MM.1S (cell line): ENCODE measurements around the gene MTHFR.

Experiments used
- DNase-seq: peaks from one replicate; pipeline ENCODE4 v3.0.0-alpha.2; 2015
- H2AFZ ChIP-seq: fragments of 300-600 bp; sonication (generic); 2 replicates; pipeline ENCODE4 v1.6.0; 2016; ENCODE audit warnings: antibody characterized with exemption, low read length
- H3F3A ChIP-seq: fragments of 300-600 bp; sonication (generic); 2 replicates; pipeline ENCODE4 v1.6.1; 2016; ENCODE audit warnings: mild to moderate bottlenecking, antibody characterized with exemption, low read length, moderate library complexity, mixed read lengths; ENCODE audit not compliant: insufficient read depth
- H3K27ac ChIP-seq: fragments of 300-600 bp; sonication (generic); 2 replicates; pipeline ENCODE4 v1.5.1; 2016; ENCODE audit warnings: mild to moderate bottlenecking, low read length
- H3K27me3 ChIP-seq: fragments of 300-600 bp; sonication (generic); replicated peaks from 2 replicates; pipeline ENCODE4 v1.6.0; 2016; ENCODE audit warnings: low read length; ENCODE audit not compliant: insufficient read depth
- H3K36me3 ChIP-seq: fragments of 300-600 bp; sonication (generic); replicated peaks from 2 replicates; pipeline ENCODE4 v1.6.1; 2016; ENCODE audit warnings: mild to moderate bottlenecking, low read length, mixed read lengths; ENCODE audit not compliant: insufficient read depth
- H3K4me1 ChIP-seq: fragments of 300-600 bp; sonication (generic); 2 replicates; pipeline ENCODE4 v1.6.1; 2016; ENCODE audit warnings: low read length, mixed read lengths
- H3K4me2 ChIP-seq: fragments of 300-600 bp; sonication (generic); 2 replicates; pipeline ENCODE4 v1.6.0; 2016; ENCODE audit warnings: low read depth, low read length
- H3K4me3 ChIP-seq: fragments of 300-600 bp; sonication (generic); 2 replicates; pipeline ENCODE4 v1.5.1; 2016; ENCODE audit warnings: low read length, mixed read lengths
- H3K79me2 ChIP-seq: fragments of 300-600 bp; sonication (generic); 2 replicates; pipeline ENCODE4 v1.6.1; 2016; ENCODE audit warnings: mixed run types, low read length, mixed read lengths
- H3K9ac ChIP-seq: fragments of 300-600 bp; sonication (generic); 2 replicates; pipeline ENCODE4 v1.6.1; 2016; ENCODE audit warnings: low read length, mixed read lengths
- H3K9me2 ChIP-seq: fragments of 300-600 bp; sonication (generic); replicated peaks from 2 replicates; pipeline ENCODE4 v1.6.1; 2016; ENCODE audit warnings: mild to moderate bottlenecking, low read length, mixed read lengths; ENCODE audit not compliant: insufficient read depth
- H3K9me3 ChIP-seq: fragments of 300-600 bp; sonication (generic); replicated peaks from 2 replicates; pipeline ENCODE4 v1.6.1; 2016; ENCODE audit warnings: mild to moderate bottlenecking, low read length, mixed read lengths; ENCODE audit not compliant: insufficient read depth
- H4K20me1 ChIP-seq: fragments of 300-600 bp; sonication (generic); 2 replicates; pipeline ENCODE4 v1.6.1; 2016; ENCODE audit warnings: mild to moderate bottlenecking, low read length, moderate library complexity, mixed read lengths; ENCODE audit not compliant: insufficient read depth
- CTCF ChIP-seq: fragments of 300-600 bp; sonication (generic); IDR thresholded peaks from 2 replicates; pipeline ENCODE4 v1.5.1; 2016; ENCODE audit warnings: antibody characterized with exemption, low read length, mixed read lengths
- EZH2 ChIP-seq: fragments of 300-600 bp; sonication (generic); optimal IDR thresholded peaks from 2 replicates; pipeline ENCODE3; 2017; ENCODE audit warnings: low read depth, mild to moderate bottlenecking, antibody characterized with exemption, low read length, mixed read lengths
- EZH2phosphoT487 ChIP-seq: fragments of 300-600 bp; sonication (generic); IDR thresholded peaks from 2 replicates; pipeline ENCODE4 v1.6.1; 2018; ENCODE audit warnings: antibody characterized with exemption, low read length

MTHFR gene

DNA sequence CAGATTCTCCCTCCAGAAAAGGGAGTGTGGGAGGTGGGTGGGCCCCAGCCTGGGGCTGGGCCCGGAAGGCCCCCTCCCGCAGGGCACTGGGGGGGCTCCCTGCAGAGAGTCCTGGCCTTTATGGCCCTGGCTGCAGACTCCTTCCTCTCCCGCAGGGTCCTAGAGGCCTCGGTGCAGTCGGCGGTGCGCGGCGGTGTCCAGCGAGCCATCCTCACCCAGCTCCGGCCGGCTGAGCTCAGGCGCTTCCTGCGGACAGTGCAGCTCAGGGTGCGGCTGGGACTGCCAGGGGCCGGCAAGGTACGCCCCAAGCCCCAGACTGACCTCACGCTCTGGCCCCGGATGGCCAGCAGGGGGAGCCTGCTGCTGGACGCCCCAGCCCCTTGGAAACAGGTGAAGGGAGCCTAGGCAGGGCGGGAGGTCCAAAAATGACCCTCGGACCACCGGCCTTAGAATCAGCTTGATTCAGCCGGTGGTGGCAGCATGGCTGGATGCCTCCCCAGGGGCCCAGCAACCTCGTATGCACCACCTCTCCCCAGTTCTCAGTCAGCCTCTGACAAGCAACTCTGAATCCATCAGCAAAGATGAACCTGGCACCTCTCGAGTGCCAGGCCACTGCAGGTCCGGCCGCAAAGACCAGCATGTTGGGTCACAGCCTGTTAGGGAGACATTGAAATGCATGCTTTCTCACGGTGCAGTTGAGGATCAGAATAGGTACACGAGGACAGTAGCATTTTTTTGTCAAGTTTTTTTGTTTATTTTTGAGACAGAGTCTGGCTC, 20.6 kb downstream of the MTHFR start:
- H3K79me2 ChIP-seq, result no peaks in the 10 kb centered on the region
- H3K4me3 ChIP-seq, result peak overlapping the region; percentile 47
- H3K9ac ChIP-seq, result peak overlapping the region; percentile 57; the same call in 1 of the 2 replicates
- H3K4me2 ChIP-seq, result peak overlapping the region; percentile 81
- H3F3A ChIP-seq, result peaks cover 17% of the 10 kb centered on the region
- no peaks in the 10 kb centered on the region for H3K9me2 ChIP-seq
- H3K27ac ChIP-seq, result peak overlapping the region; percentile 91; the same call in 1 of the 2 replicates
- peak; percentile 84 for TF ChIP-seq CTCF
- no peak for TF ChIP-seq EZH2
- no peaks in the 10 kb centered on the region for H3K27me3 ChIP-seq
- DNase-seq, result peak; percentile 65
- no peaks in the 10 kb centered on the region for H3K9me3 ChIP-seq
- peak overlapping the region; percentile 85; the same call in 1 of the 2 replicates for H2AFZ ChIP-seq
- H3K4me1 ChIP-seq, result peaks cover 15% of the 10 kb centered on the region
- H4K20me1 ChIP-seq, result no peaks in the 10 kb centered on the region
- no peaks in the 10 kb centered on the region for H3K36me3 ChIP-seq

DNA sequence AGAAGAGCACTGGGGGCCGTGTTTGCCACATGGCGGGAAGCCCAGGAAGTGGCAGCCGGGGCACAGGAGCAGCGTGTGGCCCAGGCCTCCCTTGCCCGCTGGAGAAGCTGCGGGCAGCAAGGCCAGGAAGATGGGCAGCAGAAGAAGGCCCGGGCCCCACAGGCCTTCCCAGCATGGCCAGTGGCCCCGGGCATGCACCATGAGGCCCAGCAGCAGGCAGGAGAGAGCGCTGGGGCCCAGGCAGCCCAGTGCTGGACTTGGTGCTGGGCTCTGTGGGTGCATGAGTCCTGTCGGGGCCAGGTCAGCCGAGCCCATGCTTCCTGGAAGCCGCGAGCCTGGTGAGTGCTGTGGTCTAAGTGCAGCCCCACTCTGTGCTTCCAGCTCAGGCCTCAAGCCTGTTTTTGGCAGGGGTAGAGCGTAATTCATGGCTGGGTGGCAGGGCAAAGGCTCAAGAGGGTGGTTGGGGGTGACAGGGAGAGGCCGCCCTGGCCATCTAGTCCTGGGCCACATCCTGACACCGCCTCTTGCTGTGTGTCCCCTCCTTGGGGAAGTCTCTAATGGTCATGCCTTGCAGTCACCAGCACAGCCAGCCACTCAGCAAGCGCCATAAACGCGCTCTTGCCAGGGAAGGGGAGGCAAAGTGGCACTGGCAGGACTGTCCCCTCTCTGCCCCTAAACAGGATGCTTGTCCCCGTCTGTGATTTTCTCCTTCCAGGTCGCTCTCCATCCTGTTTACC, 21.3 kb downstream of the MTHFR start:
- no peaks in the 10 kb centered on the region for H4K20me1 ChIP-seq
- H3K4me3 ChIP-seq, result peak overlapping the region; percentile 47
- DNase-seq, result no peak
- H3K9ac ChIP-seq, result peak overlapping the region; percentile 57
- H3K27me3 ChIP-seq, result 0 out of 2 replicates have a peak, but pooled peaks cover 2% of the 10 kb centered on the region
- H3F3A ChIP-seq, result peaks cover 17% of the 10 kb centered on the region
- no peaks in the 10 kb centered on the region for H3K36me3 ChIP-seq
- no peaks in the 10 kb centered on the region for H3K9me3 ChIP-seq
- H3K27ac ChIP-seq, result peak overlapping the region; percentile 91
- TF ChIP-seq EZH2phosphoT487 (no peak), CTCF (no peak), EZH2 (no peak)
- H2AFZ ChIP-seq, result peak overlapping the region; percentile 85; the same call in 1 of the 2 replicates
- H3K4me2 ChIP-seq, result peak overlapping the region; percentile 81
- no peaks in the 10 kb centered on the region for H3K9me2 ChIP-seq
- no peaks in the 10 kb centered on the region for H3K79me2 ChIP-seq
- peaks cover 15% of the 10 kb centered on the region for H3K4me1 ChIP-seq

- H3K36me3 ChIP-seq, result no peaks in the 10 kb centered on the region
- H3K9me2 ChIP-seq, result no peaks in the 10 kb centered on the region
- peak overlapping the region; percentile 91; the same call in 1 of the 2 replicates for H3K27ac ChIP-seq
- H3K4me3 ChIP-seq, result peak overlapping the region; percentile 52
- TF ChIP-seq EZH2, result no peak
- TF ChIP-seq EZH2phosphoT487, result no peak
- TF ChIP-seq CTCF, result no peak
- peak overlapping the region; percentile 85 for H2AFZ ChIP-seq
- peaks cover 17% of the 10 kb centered on the region for H3F3A ChIP-seq
- peak; percentile 72 for DNase-seq
- H4K20me1 ChIP-seq, result no peaks in the 10 kb centered on the region
- 0 out of 2 replicates have a peak, but pooled peaks cover 2% of the 10 kb centered on the region for H3K27me3 ChIP-seq
- H3K4me1 ChIP-seq, result peaks cover 15% of the 10 kb centered on the region
- peak overlapping the region; percentile 81; the same call in 1 of the 2 replicates for H3K4me2 ChIP-seq
- no peaks in the 10 kb centered on the region for H3K79me2 ChIP-seq
- H3K9me3 ChIP-seq, result no peaks in the 10 kb centered on the region
- H3K9ac ChIP-seq, result peak overlapping the region; percentile 57
These were observed 22.2 kb downstream of the MTHFR start for GRCh38 chr1:11783556-11783955.
